Neutrophil (primary cell): ENCODE data around the gene TMEM125.

Experiments
- H3K27ac ChIP-seq: fragments of 200-600 bp; sonication (generic); 2 replicates; pipeline ENCODE4 v1.5.1; 2016; ENCODE audit warnings: mild to moderate bottlenecking, moderate library complexity
- H3K27me3 ChIP-seq: fragments of 200-600 bp; sonication (generic); 2 replicates; pipeline ENCODE4 v1.6.0; 2016; ENCODE audit warnings: mild to moderate bottlenecking
- H3K36me3 ChIP-seq: fragments of 200-600 bp; sonication (generic); 2 replicates; pipeline ENCODE4 v1.5.1; 2017
- H3K4me1 ChIP-seq, 2 experiments: fragments of 200-600 bp in 1 of 2; sonication (generic) in 1 of 2; 1 replicate in 1 of 2; 2 replicates in 1 of 2; pipeline versions ENCODE4 v1.5.1 to v1.6.1; 2013 to 2016; ENCODE audit warnings: low read depth in 1 of 2, low read length in 1 of 2, mild to moderate bottlenecking in 1 of 2, moderate library complexity in 1 of 2; ENCODE audit not compliant: control insufficient read depth in 1 of 2, insufficient read depth in 1 of 2
- H3K4me3 ChIP-seq, 2 experiments: fragments of 200-600 bp in 1 of 2; sonication (generic) in 1 of 2; 1 replicate in 1 of 2; 2 replicates in 1 of 2; pipeline ENCODE4 v1.5.1; 2013 to 2016; ENCODE audit warnings: low read depth in 1 of 2, low read length in 1 of 2, mild to moderate bottlenecking in 1 of 2, moderate library complexity in 1 of 2
- H3K9me3 ChIP-seq: fragments of 200-600 bp; sonication (generic); 2 replicates; pipeline ENCODE4 v1.5.1; 2016
- CTCF ChIP-seq: fragments of 200-600 bp; sonication (generic); IDR thresholded peaks from 2 replicates; pipeline ENCODE4 v1.5.1; 2016; ENCODE audit warnings: antibody characterized with exemption

TMEM125 gene

GRCh38 chr1:43312212-43312623 lies 42.4 kb downstream of the TMEM125 start:
- no peaks in the 10 kb centered on the region for H3K9me3 ChIP-seq
- H3K4me1 ChIP-seq: no peaks in the 10 kb centered on the region
- H3K4me3 ChIP-seq: no peak overlapping the region
- H3K36me3 ChIP-seq: no peaks in the 10 kb centered on the region
- no peak overlapping the region for H3K27ac ChIP-seq
- H3K27me3 ChIP-seq: no peaks in the 10 kb centered on the region
- no peak for TF ChIP-seq CTCF

GRCh38 chr1:43312663-43313515 lies 43.1 kb downstream of the TMEM125 start:
- Histone ChIP-seq H3K4me1 (no peaks in the 10 kb centered on the region), H3K9me3 (no peaks in the 10 kb centered on the region), H3K36me3 (no peaks in the 10 kb centered on the region), H3K27me3 (no peaks in the 10 kb centered on the region), H3K4me3 (no peak overlapping the region), H3K27ac (no peak overlapping the region)
- no peak for TF ChIP-seq CTCF

- no peak overlapping the region for H3K27ac ChIP-seq
- no peak overlapping the region for H3K4me3 ChIP-seq
- no peaks in the 10 kb centered on the region for H3K27me3 ChIP-seq
- H3K9me3 ChIP-seq: no peaks in the 10 kb centered on the region
- H3K36me3 ChIP-seq: no peaks in the 10 kb centered on the region
- no peaks in the 10 kb centered on the region for H3K4me1 ChIP-seq
- TF ChIP-seq CTCF: no peak
These were observed 44.0 kb downstream of the TMEM125 start for GRCh38 chr1:43313771-43314170.

- Histone ChIP-seq H3K27me3 (no peaks in the 10 kb centered on the region), H3K9me3 (no peaks in the 10 kb centered on the region), H3K4me3 (no peak overlapping the region), H3K4me1 (no peaks in the 10 kb centered on the region), H3K36me3 (no peaks in the 10 kb centered on the region), H3K27ac (no peak overlapping the region)
- no peak for TF ChIP-seq CTCF
These were observed 44.5 kb downstream of the TMEM125 start for GRCh38 chr1:43314233-43314632.

GRCh38 chr1:43315481-43315880 lies 45.7 kb downstream of the TMEM125 start:
- no peaks in the 10 kb centered on the region for H3K27me3 ChIP-seq
- H3K9me3 ChIP-seq: no peaks in the 10 kb centered on the region
- TF ChIP-seq CTCF: no peak
- H3K36me3 ChIP-seq: no peaks in the 10 kb centered on the region
- H3K27ac ChIP-seq: no peak overlapping the region
- no peaks in the 10 kb centered on the region for H3K4me1 ChIP-seq
- no peak overlapping the region for H3K4me3 ChIP-seq
